Transverse colon (tissue), 4 donors: Measurements from ENCODE around the gene KCNC2. TPM values are rescaled to one million over a fixed set of nuclear protein-coding genes. Genes with fewer than 3 reads are reported as not detected.

Source experiments
- DNase-seq: peaks from one replicate; pipeline ENCODE4 v3.0.0-alpha.2; 2019
- H3K27ac ChIP-seq, 4 donors: fragments of 200-600 bp; sonication (generic); 2 replicates each; pipeline ENCODE4 v1.5.1; 2016 to 2018; ENCODE audit warnings: inconsistent platforms in 4 of 4
- H3K27me3 ChIP-seq: fragments of 200-600 bp; sonication (generic); 2 replicates; pipeline ENCODE4 v1.5.1; 2017; ENCODE audit warnings: inconsistent platforms
- H3K36me3 ChIP-seq, 4 donors: fragments of 200-600 bp; sonication (generic); 2 replicates each; pipeline ENCODE4 v1.5.1; 2017 to 2019; ENCODE audit warnings: inconsistent platforms in 4 of 4
- H3K4me1 ChIP-seq, 4 donors: fragments of 200-600 bp; sonication (generic); 2 replicates each; pipeline ENCODE4 v1.5.1; 2017 to 2020; ENCODE audit warnings: inconsistent platforms in 4 of 4
- H3K4me3 ChIP-seq, 4 donors: fragments of 200-600 bp; sonication (generic); 1 replicate in 1 of 4; 2 replicates in 3 of 4; pipeline versions ENCODE4 v1.5.1 to v1.6.1; 2017 to 2019; ENCODE audit warnings: inconsistent platforms in 4 of 4
- H3K9me3 ChIP-seq, 2 donors: fragments of 200-600 bp; sonication (generic); 2 replicates each; pipeline ENCODE4 v1.5.1; 2017 to 2019; ENCODE audit warnings: inconsistent platforms in 2 of 2
- CTCF ChIP-seq, 5 experiments: fragments of 200-600 bp in 3 of 5; fragments of 450-650 bp in 2 of 5; sonication (generic) in 3 of 5; IDR thresholded peaks; 1 replicate in 2 of 5; 2 replicates in 3 of 5; pipeline ENCODE4 v1.5.1; 2016 to 2017; ENCODE audit warnings: antibody characterized with exemption in 5 of 5, inconsistent platforms in 3 of 5, mild to moderate bottlenecking in 2 of 5, moderate library complexity in 1 of 5
- EP300 ChIP-seq: sonication (generic); formaldehyde crosslinking; IDR thresholded peaks from one replicate; pipeline ENCODE4 v1.6.1; 2017; ENCODE audit warnings: antibody characterized with exemption, low read depth
- POLR2A ChIP-seq: fragments of 450-650 bp; IDR thresholded peaks from one replicate; pipeline ENCODE4 v1.6.1; 2016; ENCODE audit warnings: antibody characterized with exemption, mild to moderate bottlenecking, moderate library complexity
- POLR2AphosphoS5 ChIP-seq, 3 donors: sonication (generic); formaldehyde crosslinking; IDR thresholded peaks; one replicate each; pipeline ENCODE4 v1.6.1; 2016; ENCODE audit warnings: antibody characterized with exemption in 3 of 3
- WGBS, 2 donors: methylation state at CpG; one replicate each; pipeline ENCODE4 v1.1.5; 2018; ENCODE audit warnings: low coverage in 1 of 2; 5-methylcytosine and 5-hydroxymethylcytosine counted together
- in situ Hi-C, 4 donors: fragments of 200-750 bp; cut with MboI; loops; one replicate each; pipeline versions ENCODE4 v1.15.0 to v1.15.1; 2017; ENCODE audit warnings: low sequenced_read_pairs in 3 of 4, low pct_ligation_motif_present in 1 of 4, low pct_unique_long_range_greater_than_20kb in 1 of 4
- intact Hi-C: fragments of 100-400 bp; cut with DNase I; formaldehyde crosslinking; loops from one replicate; pipeline ENCODE4 v1.15.1; 2023; ENCODE audit warnings: low total_unique reads
- total RNA-seq, 4 donors: library from RNA; depleted of rRNA; stranded (reverse); fragments of >200 nt; gene quantifications; one replicate each; pipeline ENCODE4 v1.1.0, GENCODE V29; 2016

KCNC2 gene
- total RNA-seq, 4 donors from 2014 or later: not detected

- in situ Hi-C loops: no loop called here
- H3K9me3 ChIP-seq: no peaks in the 10 kb centered on the region
- no peak overlapping the region for H3K27ac ChIP-seq
- DNase-seq: no peak
- no peaks in the 10 kb centered on the region for H3K4me1 ChIP-seq
- intact Hi-C loops: no loop called here
- no peaks in the 10 kb centered on the region for H3K27me3 ChIP-seq
- H3K36me3 ChIP-seq: no peaks in the 10 kb centered on the region
- WGBS, 2 donors: 67% methylated on average over 1 of the region's 1 CpG; no CpG with 5 or more reads in 1 of the 2 donors
- no peak overlapping the region for H3K4me3 ChIP-seq
- TF ChIP-seq POLR2A (no peak), EP300 (no peak), POLR2AphosphoS5 (IDR thresholded peaks at IDR 0.05) (no peak), CTCF (IDR thresholded peaks at IDR 0.05) (no peak)
These were observed 55.3 kb downstream of the KCNC2 start for GRCh38 chr12:75154388-75154787.

- Histone ChIP-seq H3K36me3 (no peaks in the 10 kb centered on the region), H3K27me3 (no peaks in the 10 kb centered on the region), H3K4me1 (no peaks in the 10 kb centered on the region), H3K9me3 (no peaks in the 10 kb centered on the region), H3K4me3 (no peak overlapping the region), H3K27ac (no peak overlapping the region)
- TF ChIP-seq POLR2A (no peak), POLR2AphosphoS5 (IDR thresholded peaks at IDR 0.05) (no peak), CTCF (IDR thresholded peaks at IDR 0.05) (no peak), EP300 (no peak)
- intact Hi-C loops (no loop called here), in situ Hi-C loops (no loop called here)
- WGBS, 2 donors: 70 to 82% methylated on average over 5 of the region's 5 CpGs
- DNase-seq: no peak
These were observed 70.4 kb downstream of the KCNC2 start for GRCh38 chr12:75139196-75139595.

- Histone ChIP-seq H3K36me3 (no peaks in the 10 kb centered on the region), H3K4me1 (no peaks in the 10 kb centered on the region), H3K4me3 (no peak overlapping the region), H3K27ac (no peak overlapping the region), H3K27me3 (no peaks in the 10 kb centered on the region), H3K9me3 (no peaks in the 10 kb centered on the region)
- DNase-seq: no peak
- in situ Hi-C loops (no loop called here), intact Hi-C loops (no loop called here)
- TF ChIP-seq CTCF (IDR thresholded peaks at IDR 0.05): no peak
- TF ChIP-seq EP300: no peak
- TF ChIP-seq POLR2AphosphoS5 (IDR thresholded peaks at IDR 0.05): no peak
- TF ChIP-seq POLR2A: no peak
These were observed 71.7 kb downstream of the KCNC2 start for GRCh38 chr12:75137896-75138295.

GRCh38 chr12:75135026-75135425 is 74.6 kb downstream of the KCNC2 start:
- intact Hi-C loops: no loop called here
- Histone ChIP-seq H3K27ac (no peak overlapping the region), H3K36me3 (no peaks in the 10 kb centered on the region), H3K4me1 (no peaks in the 10 kb centered on the region), H3K9me3 (no peaks in the 10 kb centered on the region), H3K27me3 (no peaks in the 10 kb centered on the region), H3K4me3 (no peak overlapping the region)
- no peak for TF ChIP-seq CTCF (IDR thresholded peaks at IDR 0.05)
- in situ Hi-C loops: no loop called here
- 58% methylated on average over 1 of the region's 1 CpG for WGBS, 2 donors
- no peak for DNase-seq
